HepG2 (cell line): ENCODE results near the gene NXN. TPM values are rescaled to one million over a fixed set of nuclear protein-coding genes. Genes with fewer than 3 reads are reported as not detected.
"Not testable (repeated sequence)": the region's sequence is repeated elsewhere in the genome, so short reads cannot be mapped to it uniquely, and the experiment has no call there.

Experiments used
- ATAC-seq: fragments of 200-7000 bp; cut with Tn5 transposase; 3 replicates; pipeline ENCODE4 v1.9.1; 2020; ENCODE audit warnings: mild to moderate bottlenecking, moderate library complexity
- BruUV-seq: library from RNA; stranded (reverse); fragments of 400-500 nt; replicated peaks from 2 replicates; lab custom pipeline; 2021; lab: Mats Ljungman, UMichigan
- CTCF ChIA-PET: fragments of 300-600 bp; formaldehyde crosslinking; extraction: SDS; loops from one replicate; lab custom pipeline; 2021; ENCODE audit warnings: low total read pairs, inconsistent platforms, low intra/inter-chr PET ratio; lab: Yijun Ruan, JAX
- POLR2A ChIA-PET: fragments of 350-600 bp; sonication (Branson Sonifier 250); formaldehyde crosslinking; loops from one replicate; lab custom pipeline; 2020; ENCODE audit warnings: antibody characterized with exemption, inconsistent platforms; lab: Yijun Ruan, JAX
- DNase-seq: peaks from one replicate; pipeline ENCODE4 v3.0.0-alpha.2; 2015; ENCODE audit warnings: low spot score
- FAIRE-seq: peaks from 3 replicates; lab custom pipeline; 2011; peaks lifted over from hg19 to GRCh38; lab: Jason Lieb, UNC
- H2AFZ ChIP-seq: one replicate; pipeline ENCODE4 v1.6.1; 2011; ENCODE audit warnings: low read length, inconsistent platforms
- H3K27ac ChIP-seq: fragments of 300-600 bp; 3 replicates; pipeline ENCODE4 v1.8.0; 2011; ENCODE audit warnings: mixed run types, mild to moderate bottlenecking, mixed read lengths, low read length, inconsistent platforms; ENCODE audit not compliant: insufficient read depth; ENCODE audit errors: extremely low read length
- H3K27me3 ChIP-seq, 2 experiments: fragments of 200-600 bp in 1 of 2; 2 replicates in 1 of 2; 3 replicates in 1 of 2; pipeline versions ENCODE4 v1.6.0 to v1.8.0; 2011; ENCODE audit warnings: low read length in 2 of 2, mild to moderate bottlenecking in 2 of 2, moderate library complexity in 2 of 2, inconsistent platforms in 1 of 2; ENCODE audit not compliant: insufficient read depth in 2 of 2, control insufficient read depth in 1 of 2
- H3K36me3 ChIP-seq, 2 experiments: fragments of 200-600 bp in 1 of 2; replicated peaks in 1 of 2; 2 replicates in 1 of 2; 3 replicates in 1 of 2; pipeline versions ENCODE4 v1.5.1 to v1.8.0; 2011; ENCODE audit warnings: low read length in 2 of 2, inconsistent platforms in 1 of 2; ENCODE audit not compliant: insufficient read depth in 2 of 2, control insufficient read depth in 1 of 2
- H3K4me1 ChIP-seq: 2 replicates; pipeline ENCODE4 v1.5.1; 2012; ENCODE audit warnings: low read length, inconsistent platforms; ENCODE audit not compliant: insufficient read depth
- H3K4me2 ChIP-seq: 2 replicates; pipeline ENCODE4 v1.6.0; 2011; ENCODE audit warnings: low read depth, low read length, inconsistent platforms
- H3K4me3 ChIP-seq, 3 experiments: fragments of 200-600 bp in 1 of 3; sonication (generic), shearing (Covaris generic) in 1 of 3; replicated peaks in 1 of 3; 2 replicates each; pipeline ENCODE4 v1.5.1; 2011 to 2016; ENCODE audit warnings: low read length in 3 of 3, inconsistent platforms in 2 of 3, low read depth in 2 of 3, mild to moderate bottlenecking in 2 of 3, control low read depth in 1 of 3, mixed read lengths in 1 of 3; ENCODE audit not compliant: insufficient read depth in 1 of 3
- H3K79me2 ChIP-seq: one replicate; pipeline ENCODE4 v1.6.1; 2011; ENCODE audit warnings: low read length, inconsistent platforms; ENCODE audit not compliant: insufficient read depth
- H3K9ac ChIP-seq: 2 replicates; pipeline ENCODE4 v1.6.0; 2011; ENCODE audit warnings: mild to moderate bottlenecking, low read depth, low read length, inconsistent platforms; ENCODE audit not compliant: insufficient read depth
- H3K9me3 ChIP-seq: 2 replicates; pipeline ENCODE4 v1.5.1; 2012; ENCODE audit warnings: mild to moderate bottlenecking, low read length
- H4K20me1 ChIP-seq: 2 replicates; pipeline ENCODE4 v1.6.0; 2011; ENCODE audit warnings: inconsistent platforms, mild to moderate bottlenecking, low read length, moderate library complexity; ENCODE audit not compliant: insufficient read depth
- ASH2L ChIP-seq: fragments of 300-600, 200-600 bp; sonication (generic); IDR thresholded peaks from 2 replicates; pipeline ENCODE4 v1.7.0; 2017; ENCODE audit warnings: low read depth, mild to moderate bottlenecking, moderate library complexity, mixed read lengths, low read length; ENCODE audit not compliant: insufficient read length
- CREM ChIP-seq, 2 experiments: sonication (generic) in 1 of 2; formaldehyde crosslinking in 1 of 2; IDR thresholded peaks; 2 replicates each; pipeline versions ENCODE4 v1.4.0 to v1.6.1; 2016 to 2020; ENCODE audit warnings: antibody characterized with exemption in 1 of 2, mild to moderate bottlenecking in 1 of 2, missing genetic modification reagents in 1 of 2
- KLF12 ChIP-seq: sonication (generic); formaldehyde crosslinking; IDR thresholded peaks from 2 replicates; pipeline ENCODE4 v1.4.0; 2020; ENCODE audit warnings: missing genetic modification reagents, borderline replicate concordance
- NFYC ChIP-seq: IDR thresholded peaks from 2 replicates; pipeline ENCODE4 v1.6.1; 2016; ENCODE audit warnings: missing genetic modification reagents, missing compliant biosample characterization
- POGZ ChIP-seq: sonication (generic); formaldehyde crosslinking; IDR thresholded peaks from 2 replicates; pipeline ENCODE4 v1.4.0; 2020; ENCODE audit warnings: mild to moderate bottlenecking, missing genetic modification reagents
- RARG ChIP-seq: sonication (generic); formaldehyde crosslinking; IDR thresholded peaks from 2 replicates; pipeline ENCODE4 v1.4.0; 2020; ENCODE audit warnings: low read depth, mild to moderate bottlenecking, missing genetic modification reagents
- RXRA ChIP-seq: sonication (generic); formaldehyde crosslinking; IDR thresholded peaks from 2 replicates; pipeline ENCODE4 v1.5.1; 2020; ENCODE audit warnings: missing genetic modification reagents
- STAG1 ChIP-seq: sonication (generic); formaldehyde crosslinking; IDR thresholded peaks from 2 replicates; pipeline ENCODE4 v1.4.0; 2020; ENCODE audit warnings: missing genetic modification reagents
- ZBTB20 ChIP-seq: sonication (generic); formaldehyde crosslinking; IDR thresholded peaks from 2 replicates; pipeline ENCODE4 v1.8.1; 2023; ENCODE audit warnings: missing genetic modification reagents, low read depth, mild to moderate bottlenecking, borderline replicate concordance
- ZNF326 ChIP-seq: sonication (generic); formaldehyde crosslinking; IDR thresholded peaks from 2 replicates; pipeline ENCODE4 v1.4.0; 2020; ENCODE audit warnings: missing genetic modification reagents, borderline replicate concordance
- ZNF768 ChIP-seq: sonication (generic); formaldehyde crosslinking; IDR thresholded peaks from 2 replicates; pipeline ENCODE4 v1.4.0; 2020; ENCODE audit warnings: missing genetic modification reagents
- WGBS: methylation state at CpG from one replicate; pipeline ENCODE4 v1.1.6; 2017; ENCODE audit warnings: low lambda C conversion rate; 5-methylcytosine and 5-hydroxymethylcytosine counted together
- in situ Hi-C: cut with HindIII; loops from 2 replicates; pipeline ENCODE4 v1.10.0; 2017; ENCODE audit warnings: low pct_unique_long_range_greater_than_20kb; ENCODE audit not compliant: extremely low pct_ligation_motif_present
- intact Hi-C: fragments of 100-400 bp; cut with micrococcal nuclease; formaldehyde crosslinking; loops from one replicate; pipeline ENCODE4 v1.10.0; 2022; ENCODE audit not compliant: unreplicated experiment
- polyA plus RNA-seq, 8 experiments: library from polyadenylated mRNA; depleted of rRNA in 3 of 8; stranded (reverse) in 7 of 8; unstranded in 1 of 8; fragments of >200 nt; fragmentation: Illumina TruSeq in 4 of 8; extraction: Trizol in 4 of 8; gene quantifications; 2 replicates each; pipeline versions ENCODE4 v1.2.1 to v1.2.3, GENCODE V29; 2011 to 2016; ENCODE audit warnings: low read depth in 4 of 8, missing spikeins in 1 of 8, mixed read lengths in 1 of 8; ENCODE audit not compliant: insufficient read depth in 1 of 8
- total RNA-seq, 5 experiments: library from RNA; depleted of rRNA; stranded (reverse); fragments of >200 nt; fragmentation: Illumina TruSeq; extraction: Trizol; gene quantifications; 2 replicates each; pipeline ENCODE4 v1.2.3, GENCODE V29; 2016; ENCODE audit warnings: low read depth in 1 of 5

The NXN gene
- total and polyA plus RNA-seq, 2 of the 13 experiments (the other 11 are each of a cell fraction or from before 2014, with no cell fraction given), result 22.2 to 24.3 TPM

DNA sequence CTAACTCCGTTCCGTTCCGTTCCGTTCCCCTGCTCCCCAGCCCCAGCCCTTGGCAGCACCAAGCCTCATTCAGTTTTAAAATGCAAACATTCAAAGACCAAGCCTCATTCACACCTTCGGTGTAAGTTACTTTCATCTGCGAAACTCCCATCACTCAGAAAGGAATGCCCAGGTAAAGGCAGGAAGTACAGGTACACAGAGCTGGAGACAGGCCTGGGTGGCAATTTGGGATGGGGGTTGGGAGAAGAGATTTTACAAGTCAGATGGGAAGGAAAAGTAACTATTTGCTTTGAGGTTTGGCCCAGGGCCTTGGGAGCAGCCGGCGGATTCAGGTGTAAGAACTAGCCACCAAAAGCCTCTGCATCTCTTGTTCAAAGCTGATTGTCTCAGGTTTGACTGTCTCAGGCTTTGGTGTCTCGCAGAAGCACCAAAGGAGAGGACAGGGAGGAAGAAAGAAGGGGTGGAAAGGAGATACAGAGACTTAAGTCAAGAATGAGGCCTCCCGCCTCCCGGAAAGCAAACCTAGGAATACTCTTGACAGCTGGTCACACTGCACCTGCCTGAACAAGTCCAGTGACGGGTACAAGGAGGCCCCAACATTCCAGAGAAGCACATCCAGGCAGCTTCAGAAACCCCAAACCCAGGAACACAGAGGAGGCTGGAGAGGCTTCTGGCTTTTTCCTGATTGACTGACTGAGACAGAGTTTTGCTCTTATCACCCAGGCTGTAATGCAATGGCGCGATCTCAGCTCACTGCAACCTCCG, 54.7 kb downstream of the NXN start:
- CTCF ChIA-PET, result no interaction called here
- peaks cover 14% of the 10 kb centered on the region for H3K79me2 ChIP-seq
- POLR2A ChIA-PET, result no interaction called here
- H3K4me2 ChIP-seq, result no peak overlapping the region
- no peak overlapping the region for H3K9ac ChIP-seq
- in situ Hi-C loops (no loop called here), intact Hi-C loops (no loop called here)
- no peak for ATAC-seq
- no peak overlapping the region for H2AFZ ChIP-seq
- FAIRE-seq, result no peak
- no peak for DNase-seq
- H4K20me1 ChIP-seq, result no peaks in the 10 kb centered on the region
- no peak for TF ChIP-seq KLF12 (CRISPR knock-in tag)
- TF ChIP-seq ZNF768, result no peak
- no peak for TF ChIP-seq POGZ (CRISPR knock-in tag)
- no peak for TF ChIP-seq ASH2L
- no peak for TF ChIP-seq NFYC (CRISPR knock-in tag)
- no peak for TF ChIP-seq STAG1 (CRISPR knock-in tag)
- no peak for TF ChIP-seq ZBTB20
- no peak for TF ChIP-seq RXRA (CRISPR knock-in tag)
- TF ChIP-seq CREM (IDR thresholded peaks at IDR 0.05), result no peak
- no peak for TF ChIP-seq CREM (CRISPR knock-in tag; IDR thresholded peaks at IDR 0.05)
- no peak for TF ChIP-seq RARG
- TF ChIP-seq ZNF326, result no peak
- no peaks in the 10 kb centered on the region; a peak in 1 of 5 replicates for H3K36me3 ChIP-seq
- 95% methylated on average over 14 of the region's 15 CpGs for WGBS
- no peaks in the 10 kb centered on the region for H3K27me3 ChIP-seq
- no TSS peak for BruUV-seq
- no peak overlapping the region for H3K4me3 ChIP-seq
- H3K9me3 ChIP-seq, result no peaks in the 10 kb centered on the region
- H3K4me1 ChIP-seq, result peaks cover 35% of the 10 kb centered on the region
- H3K27ac ChIP-seq, result no peak overlapping the region

DNA sequence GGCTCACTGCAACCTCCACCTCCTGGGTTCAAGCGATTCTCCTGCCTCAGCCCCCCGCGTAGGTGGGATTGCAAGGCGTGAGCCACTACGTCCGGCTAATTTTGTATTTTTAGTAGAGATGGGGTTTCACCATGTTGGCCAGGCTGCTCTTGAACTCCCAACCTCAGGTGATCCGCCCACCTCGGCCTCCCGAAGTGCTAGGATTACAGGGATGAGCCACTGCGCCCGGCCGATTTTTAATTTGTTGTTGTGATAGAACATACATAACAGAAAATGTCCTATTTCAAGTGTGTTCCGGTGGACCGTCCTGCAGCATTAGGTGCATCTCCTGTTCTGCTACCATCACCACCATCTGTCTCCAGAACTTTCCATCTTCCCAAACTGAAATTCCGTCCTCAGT, 55.3 kb downstream of the NXN start:
- not testable (repeated sequence) for H3K9ac ChIP-seq, ATAC-seq

More for the DNA sequence above, 55.3 kb downstream of the NXN start:
- H3K4me2 ChIP-seq, H3K27ac ChIP-seq, H2AFZ ChIP-seq, H4K20me1 ChIP-seq, DNase-seq, H3K27me3 ChIP-seq, in situ Hi-C loops, BruUV-seq, H3K9me3 ChIP-seq, H3K4me3 ChIP-seq, CTCF ChIA-PET, POLR2A ChIA-PET, intact Hi-C loops, FAIRE-seq, H3K36me3 ChIP-seq: not testable (repeated sequence)
- H3K79me2 ChIP-seq, result peaks cover 12% of the 10 kb centered on the region
- peaks cover 29% of the 10 kb centered on the region for H3K4me1 ChIP-seq
- WGBS, result 98% methylated on average over 15 of the region's 15 CpGs
